ENCODE measurements around the gene CDK2AP2.

DNA sequence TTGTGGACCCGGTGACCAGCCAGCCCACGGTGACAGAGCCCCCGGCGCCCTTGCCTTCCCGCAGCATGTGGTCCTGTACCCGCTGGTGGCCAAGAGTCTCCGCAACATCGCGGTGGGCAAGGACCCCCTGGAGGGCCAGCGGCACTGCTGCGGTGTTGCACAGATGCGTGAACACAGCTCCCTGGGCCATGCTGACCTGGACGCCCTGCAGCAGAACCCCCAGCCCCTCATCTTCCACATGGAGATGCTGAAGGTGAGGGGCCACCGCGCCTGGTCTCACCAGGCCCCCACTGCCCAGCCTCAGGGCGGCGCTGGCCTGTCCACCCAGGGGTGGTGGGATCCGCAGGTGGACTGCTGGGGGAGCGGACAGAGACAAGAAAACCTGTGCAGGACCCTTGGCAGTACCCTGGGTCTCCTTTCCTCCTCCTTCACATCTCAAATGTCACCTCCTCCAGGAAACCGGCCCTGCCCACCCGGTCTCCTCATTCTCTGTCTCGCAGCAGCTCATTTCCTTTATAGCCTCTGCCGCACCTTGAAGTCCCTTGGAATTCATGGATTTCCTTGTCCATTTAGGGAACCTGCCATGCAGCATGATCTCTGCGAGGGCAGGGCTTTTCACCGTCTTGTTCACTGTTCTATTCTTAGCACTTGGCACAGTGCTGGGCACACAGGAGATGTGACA lies 18.6 kb downstream of the CDK2AP2 start:
- TF ChIP-seq POLR2AphosphoS5 (IDR thresholded peaks at IDR 0.05) (no peak), EP300 (IDR thresholded peaks at IDR 0.05) (no peak), POLR2A (IDR thresholded peaks at IDR 0.05) (no peak)
- TF ChIP-seq, protein P1, sequence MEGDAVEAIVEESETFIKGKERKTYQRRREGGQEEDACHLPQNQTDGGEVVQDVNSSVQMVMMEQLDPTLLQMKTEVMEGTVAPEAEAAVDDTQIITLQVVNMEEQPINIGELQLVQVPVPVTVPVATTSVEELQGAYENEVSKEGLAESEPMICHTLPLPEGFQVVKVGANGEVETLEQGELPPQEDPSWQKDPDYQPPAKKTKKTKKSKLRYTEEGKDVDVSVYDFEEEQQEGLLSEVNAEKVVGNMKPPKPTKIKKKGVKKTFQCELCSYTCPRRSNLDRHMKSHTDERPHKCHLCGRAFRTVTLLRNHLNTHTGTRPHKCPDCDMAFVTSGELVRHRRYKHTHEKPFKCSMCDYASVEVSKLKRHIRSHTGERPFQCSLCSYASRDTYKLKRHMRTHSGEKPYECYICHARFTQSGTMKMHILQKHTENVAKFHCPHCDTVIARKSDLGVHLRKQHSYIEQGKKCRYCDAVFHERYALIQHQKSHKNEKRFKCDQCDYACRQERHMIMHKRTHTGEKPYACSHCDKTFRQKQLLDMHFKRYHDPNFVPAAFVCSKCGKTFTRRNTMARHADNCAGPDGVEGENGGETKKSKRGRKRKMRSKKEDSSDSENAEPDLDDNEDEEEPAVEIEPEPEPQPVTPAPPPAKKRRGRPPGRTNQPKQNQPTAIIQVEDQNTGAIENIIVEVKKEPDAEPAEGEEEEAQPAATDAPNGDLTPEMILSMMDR (IDR thresholded peaks at IDR 0.05), result no peak

All from upper lobe of left lung (tissue), 4 donors.